ENCODE data around the gene CPPED1.

The CPPED1 gene

GRCh38 chr16:12629271-12629670 is 174.4 kb downstream of the CPPED1 start:
- no peak for DNase-seq

DNA sequence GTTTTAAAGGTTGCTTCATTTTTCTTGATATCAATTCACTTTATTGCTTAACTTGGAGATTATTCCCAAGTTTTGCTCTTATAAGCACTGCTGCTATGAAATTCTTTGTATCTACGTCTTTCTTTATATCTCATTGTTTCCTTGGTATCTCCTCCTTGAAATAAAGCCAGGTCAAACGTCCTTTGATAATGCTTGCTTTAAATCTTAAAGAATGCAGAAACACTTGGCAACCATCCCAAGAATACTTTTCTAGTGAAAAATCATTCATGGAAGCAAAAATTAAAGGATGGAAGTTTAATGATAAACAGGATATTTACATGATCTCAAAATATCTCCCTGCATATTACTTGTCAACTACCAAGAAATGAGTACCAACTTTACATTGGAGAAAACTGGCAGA is 175.2 kb downstream of the CPPED1 start:
- DNase-seq: no peak

- no peak for DNase-seq
Measured at GRCh38 chr16:12627394-12627793, 176.3 kb downstream of the CPPED1 start.

GRCh38 chr16:12626411-12626810 is 177.3 kb downstream of the CPPED1 start:
- DNase-seq: no peak

- no peak for DNase-seq
Measured at GRCh38 chr16:12625716-12626115, 178.0 kb downstream of the CPPED1 start.

- no peak for DNase-seq
Measured at GRCh38 chr16:12625068-12625467, 178.6 kb downstream of the CPPED1 start.

DNA sequence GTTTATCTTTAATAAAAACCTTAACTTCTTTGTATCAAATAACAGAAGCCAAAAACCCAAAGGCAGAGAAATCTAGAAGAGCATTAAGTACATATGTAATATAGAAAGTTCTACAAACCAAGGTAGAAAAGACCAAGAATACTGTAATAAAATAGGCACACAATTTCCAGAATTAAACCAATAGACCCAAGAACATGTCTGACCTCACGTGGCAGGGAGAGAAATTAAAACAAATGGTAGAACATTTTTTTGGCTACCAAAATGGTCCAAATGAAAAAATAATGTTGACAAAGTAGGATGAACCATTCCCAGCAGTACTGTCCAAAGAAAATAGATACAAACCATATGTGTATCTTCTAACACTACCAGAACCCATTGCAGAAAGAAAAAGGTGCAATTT is 183.5 kb downstream of the CPPED1 start:
- DNase-seq: no peak

DNA sequence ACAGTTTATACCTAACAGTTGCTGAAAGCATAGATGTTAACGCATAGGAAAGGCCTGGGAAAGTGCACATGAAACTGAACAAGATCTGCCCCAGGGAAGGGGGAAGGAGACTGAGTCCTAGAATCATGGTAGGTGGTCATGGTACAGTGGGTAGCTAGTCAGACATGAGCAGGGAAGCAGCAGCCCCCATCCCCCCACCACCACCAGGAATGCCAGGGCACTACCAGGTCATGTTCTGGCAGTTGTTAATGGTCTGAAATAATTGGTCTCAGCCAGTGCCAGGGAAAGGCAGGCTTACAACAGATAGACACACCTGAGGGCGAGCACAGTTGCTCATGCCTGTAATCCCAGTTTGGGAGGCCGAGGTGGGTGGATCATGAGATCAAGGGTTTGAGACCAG is 185.2 kb downstream of the CPPED1 start:
- DNase-seq: no peak

- DNase-seq: peak; percentile 15 to 20
Measured at GRCh38 chr16:12617401-12617819, 186.3 kb downstream of the CPPED1 start.

DNA sequence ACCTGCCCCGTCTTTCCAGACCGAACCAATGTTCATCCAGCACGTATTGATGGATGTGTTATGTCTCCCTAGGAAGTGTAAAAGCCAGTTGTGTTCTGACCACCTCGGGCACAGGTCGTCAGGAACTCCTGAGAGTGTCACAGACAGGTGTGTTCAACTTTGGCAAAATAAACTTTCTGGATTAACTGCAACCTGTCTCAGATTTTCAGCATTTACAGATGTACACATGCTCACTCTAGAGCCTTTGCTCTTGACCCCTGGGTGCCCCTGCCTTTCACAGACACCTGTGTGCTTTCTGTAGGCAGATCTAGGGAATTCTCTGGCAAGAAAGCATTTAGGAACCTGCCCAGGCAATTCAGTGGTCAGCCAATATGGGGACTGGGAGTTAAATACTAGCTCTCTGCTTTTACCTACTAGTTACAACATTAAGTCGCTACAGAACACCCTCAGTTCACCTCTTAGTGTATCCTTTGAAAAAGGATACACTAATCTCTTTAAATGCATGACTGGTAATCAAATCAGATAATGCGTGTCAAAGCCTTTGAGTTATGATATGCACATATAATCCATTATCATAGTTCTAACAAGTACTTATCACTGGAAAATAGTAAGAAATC is 188.9 kb downstream of the CPPED1 start:
- DNase-seq: no peak

- no peak for DNase-seq
Measured at GRCh38 chr16:12613992-12614661, 189.6 kb downstream of the CPPED1 start.

GRCh38 chr16:12613131-12613991 is 190.3 kb downstream of the CPPED1 start:
- DNase-seq: peak; percentile 11 to 61

DNA sequence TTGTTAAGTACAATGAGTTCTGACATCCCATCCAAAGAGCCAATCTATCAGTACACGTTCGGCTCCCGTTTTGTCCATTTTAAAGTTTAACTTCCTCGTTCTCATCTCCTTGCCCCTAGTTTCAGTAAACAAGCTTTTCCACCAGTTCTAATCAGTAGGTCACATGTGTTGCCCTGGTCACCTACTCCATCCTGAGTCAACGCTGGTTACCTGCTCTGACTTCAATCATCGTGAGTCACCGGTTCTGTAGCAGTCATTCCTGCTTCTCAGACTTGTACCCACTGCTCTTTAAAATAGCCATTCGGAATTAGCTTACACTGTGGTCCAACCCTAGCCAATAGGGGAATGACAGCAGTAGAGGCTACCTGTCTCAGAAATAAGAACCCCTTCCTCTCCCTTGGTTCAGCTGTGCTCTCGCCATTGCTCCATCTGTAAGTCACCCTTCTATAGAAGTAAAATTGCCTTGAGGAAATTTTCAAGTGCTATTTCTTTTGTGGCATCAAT is 191.0 kb downstream of the CPPED1 start:
- DNase-seq: no peak

DNA sequence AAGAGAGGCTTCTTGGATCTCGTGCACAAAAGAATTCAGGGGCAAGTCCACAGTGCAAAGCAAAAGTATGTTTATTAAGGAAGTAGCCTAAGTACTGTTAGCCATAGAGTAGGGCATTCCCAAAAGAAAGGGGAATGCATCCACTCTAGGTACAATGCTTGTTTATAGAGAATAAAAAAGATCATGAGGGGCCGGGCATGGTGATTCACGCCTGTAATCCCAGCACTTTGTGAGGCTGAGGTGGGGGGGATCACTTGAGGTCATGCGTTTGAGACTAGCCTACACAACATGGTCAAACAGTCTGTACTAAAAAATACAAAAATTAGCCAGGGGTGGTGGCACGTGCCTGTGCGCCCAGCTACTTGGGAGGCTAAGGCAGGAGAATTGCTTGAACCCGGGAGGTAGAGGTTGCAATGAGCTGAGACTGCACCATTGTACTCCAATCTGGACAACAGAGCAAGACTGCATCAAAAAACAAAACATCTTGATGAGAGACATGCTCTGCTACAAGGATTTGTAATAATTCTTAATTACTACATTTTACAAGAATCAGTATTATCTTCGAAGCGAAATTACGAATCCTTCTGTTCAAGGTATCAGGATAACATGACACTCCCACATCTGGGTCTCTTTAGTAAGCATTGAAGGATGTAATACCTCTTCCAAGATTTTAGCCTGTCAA is 191.6 kb downstream of the CPPED1 start:
- DNase-seq: no peak

DNA sequence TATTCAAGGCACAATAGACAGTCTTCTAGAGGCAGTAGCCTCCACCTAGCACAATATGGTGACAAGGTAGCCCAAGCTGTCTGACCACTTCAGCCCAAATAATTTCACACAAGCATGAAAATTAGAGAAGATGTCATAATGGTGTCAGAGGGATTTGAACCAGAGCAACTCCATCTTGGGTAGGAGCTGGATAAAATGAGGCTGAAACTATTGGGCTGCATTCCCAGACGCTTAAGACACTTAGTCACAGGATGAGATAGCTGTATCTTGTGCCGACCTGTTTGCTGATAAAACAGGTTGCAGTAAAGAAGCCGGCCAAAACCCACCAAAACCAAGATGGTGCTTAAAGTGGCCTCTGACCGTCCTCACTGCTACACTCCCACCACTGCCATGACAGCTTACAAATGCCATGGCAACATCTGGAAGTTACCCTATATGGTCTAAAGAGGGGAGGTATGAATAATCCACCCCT is 192.6 kb downstream of the CPPED1 start:
- DNase-seq: no peak

DNA sequence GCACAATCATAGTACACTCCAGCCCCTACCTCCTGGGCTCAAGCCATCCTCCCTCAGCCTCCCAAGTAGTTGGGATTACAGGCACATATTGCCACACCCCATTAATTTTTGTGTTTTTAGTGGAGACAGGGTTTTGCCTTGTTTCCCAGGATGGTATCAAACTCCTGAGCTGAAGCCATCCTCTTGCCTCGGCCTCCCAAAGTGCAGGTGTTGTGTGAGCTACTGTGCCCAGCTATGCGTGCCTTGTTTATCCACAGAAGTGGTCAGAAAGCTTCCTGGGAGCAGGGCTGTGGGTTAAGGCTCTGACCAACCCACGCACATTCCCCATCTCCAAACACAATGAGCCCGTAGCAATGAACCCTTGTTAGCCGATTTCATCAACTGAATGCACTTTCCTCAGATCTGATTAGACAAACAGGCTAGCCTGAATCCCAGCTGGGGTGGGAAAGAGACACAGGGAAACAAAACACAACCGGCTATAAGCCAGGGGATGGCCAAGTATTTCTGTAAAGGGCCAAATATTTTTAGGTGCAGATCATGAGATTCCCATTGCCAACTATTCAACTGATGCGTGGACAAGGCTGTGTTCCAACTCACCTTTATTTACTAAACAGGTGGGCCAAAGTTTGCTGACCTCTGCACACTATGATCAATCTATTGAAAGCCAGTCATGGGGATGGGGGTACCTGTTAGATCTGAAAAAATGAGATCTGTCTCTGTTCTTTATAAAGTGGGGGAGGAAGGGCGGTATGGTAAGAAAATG is 193.6 kb downstream of the CPPED1 start:
- no peak for DNase-seq
